Activated naive CD8-positive, alpha-beta T cell treated with anti-CD3 and anti-CD28 coated beads, Interleukin-2, amount 50 U/mL, for 24 hours (primary cell): ENCODE results near the gene KIF6.

Source experiments
- ATAC-seq: fragments of 150-1000 bp; cut with Tn5 transposase; one replicate; pipeline ENCODE4 v1.10.0; 2021
- DNase-seq: peaks from one replicate; pipeline ENCODE4 v3.0.0; 2021
- H3K27ac Mint-ChIP-seq: one replicate; pipeline ENCODE4 v1.8.0; 2021; ENCODE audit warnings: mild to moderate bottlenecking, mixed read lengths
- H3K27me3 Mint-ChIP-seq: one replicate; pipeline ENCODE4 v1.8.0; 2021; ENCODE audit warnings: mixed read lengths
- H3K36me3 Mint-ChIP-seq: one replicate; pipeline ENCODE4 v1.8.0; 2021; ENCODE audit warnings: low read depth, mixed read lengths
- H3K4me1 Mint-ChIP-seq: one replicate; pipeline ENCODE4 v1.8.0; 2021; ENCODE audit warnings: mixed read lengths
- H3K4me3 Mint-ChIP-seq: one replicate; pipeline ENCODE4 v1.8.0; 2021; ENCODE audit warnings: mild to moderate bottlenecking, moderate library complexity, mixed read lengths
- H3K9me3 Mint-ChIP-seq: one replicate; pipeline ENCODE4 v1.8.0; 2021; ENCODE audit warnings: mixed read lengths

KIF6 gene

DNA sequence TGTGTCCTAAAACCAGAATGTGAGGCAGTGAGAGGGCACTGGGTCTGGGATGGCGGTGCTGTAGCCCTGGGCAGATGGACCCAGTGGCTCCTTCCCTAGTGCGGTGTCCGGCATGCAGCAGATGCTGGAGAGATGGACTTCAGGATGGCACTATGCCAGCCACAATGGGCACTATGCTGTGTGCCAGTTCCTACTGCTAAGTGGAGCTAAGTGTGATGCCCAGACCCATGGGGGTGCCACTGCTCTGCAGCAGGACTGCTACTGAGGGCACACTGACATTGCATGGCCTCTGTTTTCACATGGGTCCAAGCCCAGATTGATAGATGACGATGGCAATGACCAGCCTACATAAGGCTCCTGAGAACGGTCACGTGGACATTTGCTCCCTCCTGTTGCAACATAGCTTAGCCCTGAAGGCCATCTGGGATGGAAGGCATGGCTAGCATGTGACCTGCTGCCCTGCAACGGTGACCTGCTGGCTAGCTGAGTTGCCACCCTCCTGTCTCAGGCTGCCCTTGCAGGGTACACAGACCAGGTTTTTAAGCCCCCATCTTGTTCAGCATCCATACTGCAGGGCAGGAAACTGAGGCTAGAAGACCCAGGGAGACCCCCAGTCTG lies 371.4 kb downstream of the KIF6 start:
- Mint-ChIP-seq H3K27me3 (no peaks in the 10 kb centered on the region), H3K36me3 (no peaks in the 10 kb centered on the region), H3K4me1 (no peaks in the 10 kb centered on the region), H3K27ac (no peak overlapping the region), H3K9me3 (no peaks in the 10 kb centered on the region), H3K4me3 (no peak overlapping the region)
- no peak for DNase-seq
- no peak for ATAC-seq

- no peaks in the 10 kb centered on the region for H3K27me3 Mint-ChIP-seq
- no peaks in the 10 kb centered on the region for H3K36me3 Mint-ChIP-seq
- H3K4me3 Mint-ChIP-seq = no peak overlapping the region
- no peaks in the 10 kb centered on the region for H3K9me3 Mint-ChIP-seq
- DNase-seq (no peak), ATAC-seq (no peak)
- no peaks in the 10 kb centered on the region for H3K4me1 Mint-ChIP-seq
- H3K27ac Mint-ChIP-seq = no peak overlapping the region
These were observed 374.3 kb downstream of the KIF6 start for GRCh38 chr6:39350723-39351505.

- DNase-seq (no peak), ATAC-seq (no peak)
- no peak overlapping the region for H3K27ac Mint-ChIP-seq
- no peaks in the 10 kb centered on the region for H3K36me3 Mint-ChIP-seq
- H3K27me3 Mint-ChIP-seq = no peaks in the 10 kb centered on the region
- peaks cover 1% of the 10 kb centered on the region for H3K4me1 Mint-ChIP-seq
- no peak overlapping the region for H3K4me3 Mint-ChIP-seq
- H3K9me3 Mint-ChIP-seq = no peaks in the 10 kb centered on the region
These were observed 376.5 kb downstream of the KIF6 start for GRCh38 chr6:39348740-39349139.

GRCh38 chr6:39347906-39348585 lies 377.2 kb downstream of the KIF6 start:
- no peaks in the 10 kb centered on the region for H3K27me3 Mint-ChIP-seq
- peak overlapping the region; percentile 44 for H3K27ac Mint-ChIP-seq
- no peak overlapping the region for H3K4me3 Mint-ChIP-seq
- peaks cover 6% of the 10 kb centered on the region for H3K4me1 Mint-ChIP-seq
- ATAC-seq = peak; percentile 48
- no peaks in the 10 kb centered on the region for H3K9me3 Mint-ChIP-seq
- DNase-seq = peak; percentile 69
- no peaks in the 10 kb centered on the region for H3K36me3 Mint-ChIP-seq

DNA sequence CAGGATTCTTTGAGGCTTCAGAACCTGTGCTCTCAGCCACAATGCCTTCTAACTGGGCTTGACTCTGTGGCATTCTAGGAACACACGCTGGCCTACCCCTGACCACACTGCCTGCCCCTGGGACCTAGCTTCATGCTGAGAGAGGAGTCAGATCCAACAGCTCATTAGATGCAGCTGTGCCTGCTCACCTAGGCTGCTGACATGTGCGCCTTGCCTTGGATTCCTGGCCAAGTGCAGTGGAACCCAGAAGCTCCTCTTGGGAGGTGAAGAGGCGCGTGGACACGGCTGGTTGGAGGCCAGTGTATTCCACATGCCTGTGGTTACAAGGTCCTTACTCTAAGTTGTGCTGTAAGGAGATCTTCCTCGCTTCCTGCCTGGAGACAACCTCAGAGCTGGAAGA lies 378.0 kb downstream of the KIF6 start:
- DNase-seq = no peak
- H3K27ac Mint-ChIP-seq = no peak overlapping the region

DNA sequence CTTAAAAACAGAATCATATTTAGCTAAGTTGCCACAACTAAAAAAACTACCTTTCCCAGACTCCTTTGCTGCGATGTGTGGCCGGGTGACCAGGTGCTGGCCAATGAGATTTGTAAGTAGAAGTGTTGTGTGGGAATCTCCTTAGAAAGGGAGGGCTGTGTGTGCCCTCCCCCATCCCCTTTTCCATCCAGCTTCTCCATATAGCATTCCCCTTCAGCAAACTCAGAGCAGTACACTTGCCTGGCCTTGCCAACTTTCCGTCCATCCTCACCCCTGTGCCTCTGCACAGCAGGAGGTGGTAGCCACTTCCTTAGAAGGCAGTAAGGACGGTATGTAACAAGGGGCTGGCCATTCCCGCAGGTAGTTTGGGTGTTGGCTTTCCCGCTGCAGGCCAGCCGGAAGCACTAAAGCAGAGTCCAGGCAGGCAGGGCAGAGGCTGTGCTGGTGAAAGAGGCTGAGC lies 380.4 kb downstream of the KIF6 start:
- Mint-ChIP-seq H3K4me3 (no peak overlapping the region), H3K9me3 (no peaks in the 10 kb centered on the region), H3K27me3 (peaks cover 2% of the 10 kb centered on the region), H3K36me3 (no peaks in the 10 kb centered on the region), H3K4me1 (peaks cover 6% of the 10 kb centered on the region), H3K27ac (no peak overlapping the region)
- ATAC-seq = no peak
- DNase-seq = no peak

More for the DNA sequence above, 378.0 kb downstream of the KIF6 start:
- ATAC-seq = no peak
- Mint-ChIP-seq H3K36me3 (no peaks in the 10 kb centered on the region), H3K9me3 (no peaks in the 10 kb centered on the region), H3K27me3 (no peaks in the 10 kb centered on the region), H3K4me3 (no peak overlapping the region), H3K4me1 (peaks cover 6% of the 10 kb centered on the region)

DNA sequence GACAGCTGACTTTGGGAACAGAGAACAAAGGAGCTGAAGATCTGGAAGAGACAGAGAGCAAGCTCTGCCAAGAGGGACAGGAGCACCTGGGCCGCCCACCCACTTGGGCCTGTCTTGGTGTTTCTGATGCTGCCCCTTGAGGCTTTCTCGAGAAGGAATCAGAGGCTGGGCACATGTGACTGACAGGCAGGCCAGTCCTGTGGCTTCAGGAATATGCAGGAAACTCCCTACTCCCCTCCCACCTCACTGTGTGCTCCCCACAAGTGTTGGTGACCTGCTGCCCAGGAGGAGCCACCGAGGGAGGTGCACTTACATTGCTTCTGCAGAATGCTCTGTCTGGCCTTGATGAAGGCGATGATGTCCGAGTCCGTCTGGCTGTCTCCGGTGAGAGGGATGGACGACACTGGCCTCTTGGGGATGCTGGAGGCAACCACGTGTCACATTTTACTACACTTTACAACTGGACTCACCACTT lies 381.8 kb downstream of the KIF6 start:
- ATAC-seq (no peak), DNase-seq (no peak)
- Mint-ChIP-seq H3K4me3 (no peak overlapping the region), H3K9me3 (no peaks in the 10 kb centered on the region), H3K27ac (no peak overlapping the region), H3K36me3 (no peaks in the 10 kb centered on the region), H3K27me3 (peaks cover 6% of the 10 kb centered on the region), H3K4me1 (peaks cover 6% of the 10 kb centered on the region)

- DNase-seq = no peak
- Mint-ChIP-seq H3K27ac (peak overlapping the region; percentile 21), H3K4me3 (no peak overlapping the region), H3K36me3 (no peaks in the 10 kb centered on the region), H3K4me1 (peaks cover 6% of the 10 kb centered on the region), H3K9me3 (no peaks in the 10 kb centered on the region), H3K27me3 (peaks cover 6% of the 10 kb centered on the region)
- ATAC-seq = no peak
These were observed 382.4 kb downstream of the KIF6 start for GRCh38 chr6:39342692-39343395.

DNA sequence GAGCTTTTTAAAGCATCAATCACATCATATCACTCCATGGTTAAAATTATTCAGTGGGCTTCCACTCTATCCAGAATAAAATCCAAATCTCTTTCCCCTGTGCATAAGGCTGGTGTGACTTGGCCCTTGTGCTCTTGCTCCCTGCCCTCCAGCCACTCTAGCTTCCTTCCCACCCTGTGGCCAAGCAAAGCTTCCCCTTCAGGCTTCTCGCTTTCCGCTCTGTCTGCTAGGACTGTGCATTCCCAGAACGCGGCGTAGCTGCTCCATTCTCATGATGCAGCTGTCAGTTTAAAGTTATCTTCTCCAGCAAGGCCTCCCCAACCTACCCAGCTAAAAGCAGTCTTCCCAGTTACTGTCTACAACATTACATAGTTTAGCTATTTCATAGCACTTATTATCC lies 383.3 kb downstream of the KIF6 start:
- Mint-ChIP-seq H3K27me3 (peaks cover 10% of the 10 kb centered on the region), H3K27ac (no peak overlapping the region), H3K4me3 (no peak overlapping the region), H3K9me3 (no peaks in the 10 kb centered on the region), H3K4me1 (peaks cover 6% of the 10 kb centered on the region), H3K36me3 (no peaks in the 10 kb centered on the region)
- ATAC-seq (no peak), DNase-seq (no peak)

GRCh38 chr6:39341352-39341751 lies 383.9 kb downstream of the KIF6 start:
- Mint-ChIP-seq H3K27me3 (peaks cover 15% of the 10 kb centered on the region), H3K4me3 (no peak overlapping the region), H3K36me3 (no peaks in the 10 kb centered on the region), H3K9me3 (no peaks in the 10 kb centered on the region), H3K4me1 (peaks cover 12% of the 10 kb centered on the region), H3K27ac (no peak overlapping the region)
- ATAC-seq = no peak
- no peak for DNase-seq

GRCh38 chr6:39339868-39340550 lies 385.2 kb downstream of the KIF6 start:
- H3K27ac Mint-ChIP-seq = no peak overlapping the region
- H3K36me3 Mint-ChIP-seq = no peaks in the 10 kb centered on the region
- peaks cover 19% of the 10 kb centered on the region for H3K4me1 Mint-ChIP-seq
- peaks cover 16% of the 10 kb centered on the region for H3K27me3 Mint-ChIP-seq
- ATAC-seq = no peak
- no peak for DNase-seq
- no peaks in the 10 kb centered on the region for H3K9me3 Mint-ChIP-seq
- H3K4me3 Mint-ChIP-seq = no peak overlapping the region

DNA sequence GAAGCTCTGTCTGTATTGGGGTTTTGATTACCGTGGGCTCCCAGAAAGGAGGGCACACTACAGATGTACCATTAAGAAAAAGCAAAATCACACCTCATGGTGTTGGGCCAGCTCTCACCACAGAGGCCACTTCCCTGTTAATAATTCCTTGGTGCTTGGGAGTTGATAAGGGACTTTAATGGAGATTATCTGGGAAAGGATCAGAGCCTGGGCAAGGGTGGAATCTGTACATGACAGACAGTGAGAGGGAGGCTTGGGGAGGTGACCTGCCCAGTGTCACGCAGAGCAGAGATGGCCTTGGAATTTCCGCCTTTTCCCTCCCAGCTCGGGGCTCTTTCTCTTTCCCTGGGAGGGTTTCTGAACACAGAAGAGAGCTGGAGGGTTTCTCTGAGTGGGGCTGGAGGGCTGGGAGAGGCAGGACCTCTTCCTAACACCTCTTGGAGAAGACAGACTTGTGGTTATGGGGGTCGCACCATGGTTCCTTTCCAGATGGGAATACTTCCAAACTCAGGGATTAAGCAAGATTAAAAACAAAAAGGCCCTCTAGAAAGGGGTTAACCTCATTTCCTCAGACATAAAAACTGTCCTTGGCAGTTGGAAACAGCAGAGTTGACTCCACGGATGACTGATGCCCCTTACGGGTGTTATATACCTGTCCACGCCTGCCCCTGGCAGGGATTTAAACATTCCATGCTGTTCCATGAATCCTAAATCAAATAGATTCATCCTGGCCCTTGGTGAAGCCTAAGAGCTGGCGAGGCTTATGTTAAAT lies 385.9 kb downstream of the KIF6 start:
- peaks cover 16% of the 10 kb centered on the region for H3K27me3 Mint-ChIP-seq
- no peak for DNase-seq
- H3K27ac Mint-ChIP-seq = no peak overlapping the region
- H3K36me3 Mint-ChIP-seq = no peaks in the 10 kb centered on the region
- ATAC-seq = no peak
- H3K9me3 Mint-ChIP-seq = no peaks in the 10 kb centered on the region
- H3K4me3 Mint-ChIP-seq = no peak overlapping the region
- H3K4me1 Mint-ChIP-seq = peaks cover 19% of the 10 kb centered on the region

- Mint-ChIP-seq H3K9me3 (no peaks in the 10 kb centered on the region), H3K36me3 (no peaks in the 10 kb centered on the region), H3K27me3 (peaks cover 16% of the 10 kb centered on the region), H3K4me3 (no peak overlapping the region), H3K27ac (no peak overlapping the region), H3K4me1 (peaks cover 16% of the 10 kb centered on the region)
- no peak for ATAC-seq
- no peak for DNase-seq
These were observed 386.8 kb downstream of the KIF6 start for GRCh38 chr6:39338397-39338796.
